NCI-H748 (cell line): Measurements from ENCODE around the gene GAS7.

ENCODE experiments used
- DNase-seq: peaks from one replicate; lab custom pipeline; 2025; ENCODE audit not compliant: unreplicated experiment; lab: John Stamatoyannopoulos, UW

The GAS7 gene

DNA sequence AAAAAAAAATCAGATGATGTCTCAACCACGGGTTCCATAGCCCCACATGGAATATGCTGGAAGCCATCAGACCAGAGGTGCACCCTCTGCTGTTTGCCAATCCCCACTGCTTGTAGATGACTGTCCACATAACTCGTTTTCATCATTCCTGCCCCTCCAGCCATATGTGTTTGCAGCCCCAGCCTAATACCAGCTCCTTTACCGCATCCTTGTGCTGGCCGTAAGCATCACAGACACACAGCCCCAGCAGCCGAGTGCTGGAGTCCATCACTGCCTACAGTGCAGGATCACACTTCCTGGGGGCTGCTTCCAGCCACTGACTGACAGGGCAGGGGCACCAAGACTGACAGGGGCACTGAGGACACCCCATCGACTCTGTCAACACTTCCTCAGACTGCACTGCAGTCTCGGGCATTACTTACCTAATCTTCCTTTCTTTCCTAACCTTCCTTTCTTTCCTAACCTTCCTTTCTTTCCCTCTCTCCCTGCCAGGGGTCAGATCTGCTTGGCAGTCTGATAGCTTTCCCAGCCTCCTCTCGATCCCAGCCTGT is 298.3 kb downstream of the GAS7 start:
- no peak for DNase-seq

DNA sequence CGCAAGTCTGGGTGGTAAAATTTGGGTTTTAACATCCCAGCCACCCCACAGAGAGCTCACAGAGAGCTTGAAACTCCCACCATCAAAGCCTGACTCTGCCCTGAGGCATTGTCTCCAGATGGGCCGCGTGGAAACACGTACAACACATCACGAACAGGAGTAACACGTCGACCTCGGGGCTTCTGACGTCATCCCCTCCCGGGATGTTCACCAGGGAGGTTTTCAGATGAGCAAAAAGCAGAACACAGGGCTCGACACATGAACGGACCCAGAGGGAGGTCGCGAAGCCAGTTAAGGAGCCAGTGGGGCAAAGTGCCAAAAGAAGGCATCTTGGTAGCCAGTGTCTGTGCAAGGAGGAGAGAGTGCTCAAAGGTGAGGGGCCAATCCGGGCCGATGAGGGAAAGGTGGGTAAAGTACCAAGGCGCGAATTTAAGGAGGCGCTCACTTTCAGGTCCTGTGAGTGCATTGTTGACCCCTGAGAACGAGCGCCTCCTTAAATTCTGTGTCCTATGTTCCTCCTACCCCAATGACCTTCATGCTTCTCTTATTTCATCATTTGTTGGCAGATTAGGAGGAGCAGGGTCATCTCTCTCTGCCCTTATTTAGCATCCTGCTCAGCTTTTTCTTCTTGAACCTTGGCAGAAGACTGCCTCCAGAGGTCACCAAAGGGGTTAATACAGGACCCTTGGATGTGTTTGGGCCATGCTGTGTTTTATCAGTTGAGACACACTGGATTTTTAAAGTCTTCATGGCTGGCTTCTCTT is 298.9 kb downstream of the GAS7 start:
- DNase-seq, result no peak

DNA sequence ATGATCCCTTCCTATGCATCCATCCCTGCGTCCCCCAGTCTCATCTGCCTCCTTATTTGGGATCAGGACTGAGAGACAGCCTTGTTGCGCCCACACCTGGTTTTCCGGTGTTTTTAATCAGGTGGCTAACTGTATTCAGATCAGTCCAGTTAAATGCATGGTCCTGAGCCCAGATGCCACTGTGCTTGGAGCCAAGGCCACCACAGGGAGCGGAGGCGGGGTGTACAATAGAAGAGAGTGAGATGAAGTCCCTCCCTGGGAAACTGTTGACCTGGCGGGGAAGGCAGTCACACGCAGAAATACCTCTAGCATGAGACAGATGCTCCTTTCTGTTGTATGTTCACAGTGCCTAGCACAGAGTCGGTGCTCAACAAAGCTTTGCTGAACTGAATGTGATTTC is 299.6 kb downstream of the GAS7 start:
- no peak for DNase-seq

DNA sequence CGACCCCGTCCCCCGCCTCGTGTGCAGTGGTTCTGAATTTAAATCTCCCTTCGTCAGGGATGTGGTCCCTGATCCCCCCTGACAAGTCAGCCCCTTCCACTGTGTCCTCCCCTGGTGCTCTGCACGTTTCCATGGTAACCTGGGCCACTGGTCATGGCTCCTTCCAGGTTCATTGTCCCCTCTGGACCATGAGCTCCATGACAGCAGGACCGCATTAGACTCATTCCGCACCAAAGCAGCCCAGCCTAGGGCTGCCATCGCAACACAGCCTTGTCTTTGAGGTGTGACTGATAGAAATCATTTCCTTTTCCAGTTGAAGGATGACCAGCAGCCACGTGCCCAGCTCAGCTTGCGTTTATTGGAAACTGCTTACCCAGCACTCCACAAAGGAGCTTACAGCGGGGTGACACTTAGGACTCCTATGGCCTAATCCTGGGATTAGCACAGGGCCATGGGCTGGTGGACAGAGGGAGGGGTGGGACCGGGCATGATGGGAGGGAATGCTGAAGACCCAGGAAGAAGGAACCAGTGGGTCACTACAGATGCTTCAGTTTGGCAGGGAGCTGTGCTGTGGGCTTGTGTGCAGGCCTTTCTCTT is 300.9 kb downstream of the GAS7 start:
- DNase-seq, result no peak

DNA sequence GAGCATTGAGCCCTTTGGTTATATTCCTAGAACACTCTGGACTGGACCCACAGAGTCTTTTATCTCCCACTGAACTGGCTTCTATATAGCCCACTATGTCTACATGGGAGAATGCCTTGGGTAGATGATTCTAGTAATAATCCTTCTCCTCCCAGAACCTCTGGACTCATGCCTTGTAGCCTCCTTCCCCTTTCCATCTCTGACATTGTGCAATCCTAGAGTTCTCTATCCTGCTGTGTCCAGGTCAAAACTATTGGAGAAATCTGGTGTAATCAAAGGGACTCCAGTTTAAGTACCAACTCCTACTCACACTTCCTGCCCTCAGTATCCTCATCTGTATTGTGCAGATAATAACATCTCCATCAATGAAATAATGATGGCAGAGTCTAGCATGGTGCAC is 302.5 kb downstream of the GAS7 start:
- DNase-seq, result no peak

DNA sequence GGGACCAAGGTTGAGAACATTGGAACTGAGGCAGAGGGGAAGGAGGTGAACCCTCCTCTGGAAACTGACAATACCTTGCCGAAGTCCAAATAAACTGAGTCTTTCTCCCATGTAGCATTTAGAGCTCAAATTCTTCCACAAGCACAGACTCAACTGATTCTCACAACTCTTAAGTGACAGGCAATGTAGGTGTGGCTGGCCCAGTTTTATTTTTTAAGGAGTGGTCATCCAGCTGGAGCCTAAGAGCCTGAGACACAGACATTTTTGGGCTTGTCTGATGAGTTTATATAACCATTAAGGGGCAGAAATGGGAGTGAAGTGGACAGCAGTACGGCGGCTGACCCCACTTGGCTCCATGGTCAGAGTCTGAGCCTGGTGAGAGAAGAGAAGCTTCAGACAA is 304.2 kb downstream of the GAS7 start:
- no peak for DNase-seq

DNA sequence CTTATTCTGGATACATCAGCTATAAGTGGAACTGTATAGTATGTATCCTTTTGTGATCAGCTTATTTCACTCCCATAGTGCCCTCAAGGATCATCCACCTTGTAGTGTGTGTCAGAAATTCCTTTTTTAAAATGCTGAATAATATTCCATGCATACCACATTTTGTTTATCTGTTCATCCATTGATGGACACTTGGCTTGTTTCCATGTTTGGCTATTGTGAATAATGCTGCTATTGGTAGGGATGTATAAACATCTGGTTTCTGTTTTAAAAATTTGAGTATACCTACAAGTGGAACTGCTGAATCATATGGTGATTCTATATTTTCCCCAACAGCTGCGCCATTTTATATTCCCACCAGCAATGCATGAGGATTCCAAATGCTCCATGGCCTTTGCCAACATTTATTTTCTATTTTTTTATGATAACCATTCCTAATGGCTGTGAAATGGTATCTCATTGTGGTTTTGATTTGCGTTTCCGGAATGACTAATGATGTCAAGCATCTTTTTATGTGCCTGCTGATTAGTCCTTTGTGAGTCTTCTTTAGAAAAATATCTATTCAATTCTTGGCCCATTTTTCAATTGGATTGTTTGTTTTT is 304.9 kb downstream of the GAS7 start:
- no peak for DNase-seq

DNA sequence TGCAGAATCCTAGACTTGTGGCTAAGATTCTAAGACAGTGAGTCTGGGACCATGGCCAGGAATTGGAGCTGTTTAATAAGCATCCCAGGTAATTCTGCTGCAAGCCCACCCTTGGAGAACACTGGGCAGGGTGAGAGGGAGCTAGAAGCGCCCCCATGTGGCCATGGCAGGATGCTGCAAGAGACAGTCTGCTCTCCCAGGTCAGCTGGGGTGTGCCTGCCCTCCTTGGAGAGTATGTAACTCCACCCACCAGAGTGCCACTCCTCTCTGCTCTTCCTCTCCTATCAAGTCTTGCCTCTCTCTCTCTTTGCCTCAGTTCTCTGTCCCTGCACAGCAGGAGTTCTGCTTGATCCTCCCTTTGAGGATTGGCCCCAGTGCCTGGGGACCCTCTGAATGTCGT is 308.3 kb downstream of the GAS7 start:
- peak; percentile 14 for DNase-seq

DNA sequence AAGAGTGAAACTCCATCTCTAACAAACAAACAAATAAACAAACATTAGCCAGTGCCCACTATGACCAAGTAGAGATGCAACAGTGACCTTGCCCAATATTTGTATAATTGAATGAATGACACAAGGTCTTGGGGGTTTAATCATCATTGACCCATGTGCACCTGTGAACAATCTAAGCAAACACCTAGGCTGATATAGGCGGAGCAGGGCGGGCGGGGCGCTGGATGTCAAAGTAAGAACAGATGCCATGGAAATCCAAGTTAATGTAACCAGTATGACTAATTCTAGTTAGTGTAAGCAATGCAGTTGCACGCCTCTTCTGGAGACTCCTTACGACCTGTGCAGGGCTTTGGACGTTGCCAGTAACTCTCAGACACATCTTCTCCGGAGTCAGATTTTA is 310.9 kb downstream of the GAS7 start:
- DNase-seq, result no peak

DNA sequence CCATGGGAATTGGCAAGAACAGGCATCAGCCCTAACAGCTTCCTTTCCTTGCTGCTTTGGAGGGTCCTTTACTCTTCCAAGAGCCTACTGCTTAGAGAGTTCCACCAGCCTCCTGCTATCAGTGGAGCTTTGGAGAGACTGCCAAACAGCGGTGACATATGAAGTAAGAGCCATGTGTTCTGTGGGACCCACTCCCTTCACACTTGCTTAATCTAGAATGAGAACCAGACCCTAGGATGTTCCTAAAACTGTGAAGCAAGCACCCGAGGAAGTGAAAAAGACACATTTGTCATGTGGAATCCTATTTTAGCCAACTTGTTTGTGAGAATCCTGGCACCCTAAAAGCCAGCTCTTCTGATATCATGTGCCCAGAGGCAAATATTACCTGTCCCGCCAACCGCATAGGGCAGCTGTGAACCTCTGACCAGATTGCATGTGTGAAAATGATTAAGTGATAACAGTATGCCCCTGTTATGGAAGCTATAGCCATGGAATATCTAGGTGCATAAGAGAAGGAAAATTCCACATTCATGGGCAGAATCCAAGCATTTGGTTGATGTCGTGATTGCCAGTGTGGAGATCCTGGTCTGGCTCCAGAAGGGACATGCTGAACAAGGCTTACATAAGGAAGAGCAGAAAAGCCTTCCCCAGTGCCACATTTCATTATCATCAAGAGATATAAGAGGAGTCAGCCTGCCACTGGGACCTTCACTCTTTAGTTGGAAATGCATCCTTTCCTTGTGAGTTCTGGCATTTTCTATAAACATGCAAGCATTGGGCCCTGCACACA is 312.1 kb downstream of the GAS7 start:
- DNase-seq, result no peak

DNA sequence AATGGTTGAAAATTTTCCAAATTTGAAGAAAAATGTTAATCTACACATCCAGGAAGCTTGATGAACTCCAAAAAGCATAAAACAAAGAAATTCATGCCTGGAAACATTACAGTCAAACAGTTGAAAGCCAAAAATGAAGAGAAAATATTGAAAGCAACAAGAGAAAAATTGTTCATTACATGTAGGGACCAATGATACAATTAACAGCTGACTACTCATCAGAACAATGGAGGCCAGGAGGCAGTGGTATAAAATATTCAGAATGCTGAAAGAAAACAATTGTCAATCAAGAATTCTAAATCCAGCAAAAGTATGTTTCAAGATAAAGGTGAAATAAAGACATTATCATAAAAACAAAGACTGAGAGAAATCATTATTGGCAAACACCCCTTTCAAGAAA is 315.0 kb downstream of the GAS7 start:
- DNase-seq, result no peak

DNA sequence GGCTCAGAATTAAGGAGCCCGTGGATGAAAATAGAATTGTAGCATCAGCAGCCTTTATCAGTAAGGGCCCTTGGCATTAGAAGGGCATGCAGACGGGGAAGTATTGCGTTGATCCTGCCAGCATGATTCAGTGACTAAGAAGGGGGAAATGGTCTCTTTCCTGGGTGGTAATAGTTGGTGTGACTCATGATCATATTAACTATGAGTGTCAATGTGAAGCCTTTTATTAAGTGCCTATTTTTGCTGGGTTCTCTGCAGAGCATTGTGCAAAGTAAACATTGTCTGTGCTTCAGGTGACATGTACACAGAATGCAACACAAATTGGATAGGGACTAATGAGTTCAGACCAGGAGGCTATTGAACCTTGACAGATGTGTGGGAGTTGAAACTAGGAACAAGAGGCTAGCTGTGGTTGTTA is 317.8 kb downstream of the GAS7 start:
- DNase-seq, result no peak

DNA sequence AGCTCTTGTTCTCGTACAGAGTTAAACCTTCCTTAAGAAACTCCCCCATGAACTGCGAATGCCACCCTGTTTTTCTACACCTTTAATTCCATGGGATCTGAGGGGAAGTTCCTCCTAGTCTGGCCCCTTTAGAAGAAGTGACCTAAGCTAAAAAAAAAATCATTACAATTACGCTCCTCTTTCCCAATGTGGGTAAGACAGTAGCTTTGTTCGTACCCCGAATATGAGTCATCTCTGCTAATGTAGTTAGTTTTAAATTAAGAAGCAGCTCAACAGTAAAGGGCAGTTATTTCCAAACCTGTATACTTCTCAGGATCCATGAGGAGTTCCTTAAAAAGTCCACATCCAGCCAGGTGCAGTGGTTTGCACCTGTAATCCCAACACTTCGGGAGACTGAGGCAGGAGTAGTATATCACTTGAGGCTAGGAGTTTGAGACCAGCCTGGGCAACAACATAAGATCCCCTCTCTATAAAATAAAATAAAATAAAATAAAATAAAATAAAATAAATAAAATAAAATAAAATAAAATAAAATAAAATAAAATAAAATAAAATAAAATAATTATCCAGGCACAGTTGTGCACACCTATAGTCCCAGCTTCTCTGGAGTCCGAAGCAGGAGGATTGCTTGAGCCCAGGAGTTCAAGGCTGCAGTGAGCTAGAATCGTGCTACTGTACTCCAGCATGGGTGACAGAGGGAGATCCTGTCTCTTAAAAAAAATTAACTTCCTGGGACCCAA is 319.4 kb downstream of the GAS7 start:
- no peak for DNase-seq

DNA sequence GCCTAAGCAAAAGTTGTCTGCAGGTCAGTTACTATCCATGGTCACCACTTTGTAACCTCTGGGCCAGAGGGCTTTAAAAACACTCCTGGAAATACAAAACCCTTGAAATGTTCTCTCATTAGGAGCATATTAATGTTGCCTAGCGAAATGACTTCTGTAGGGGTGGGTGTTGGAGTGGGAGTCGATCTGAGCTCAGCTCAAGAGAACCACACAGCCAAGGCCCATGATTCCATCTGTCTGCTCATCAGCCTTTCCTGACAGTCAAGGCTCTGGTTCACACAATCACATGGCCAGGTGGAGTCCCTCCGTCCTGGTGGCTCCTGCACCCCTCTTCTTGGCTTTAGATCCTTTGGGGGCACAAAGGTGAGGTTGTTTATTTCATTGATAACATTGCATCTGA is 320.1 kb downstream of the GAS7 start:
- no peak for DNase-seq

DNA sequence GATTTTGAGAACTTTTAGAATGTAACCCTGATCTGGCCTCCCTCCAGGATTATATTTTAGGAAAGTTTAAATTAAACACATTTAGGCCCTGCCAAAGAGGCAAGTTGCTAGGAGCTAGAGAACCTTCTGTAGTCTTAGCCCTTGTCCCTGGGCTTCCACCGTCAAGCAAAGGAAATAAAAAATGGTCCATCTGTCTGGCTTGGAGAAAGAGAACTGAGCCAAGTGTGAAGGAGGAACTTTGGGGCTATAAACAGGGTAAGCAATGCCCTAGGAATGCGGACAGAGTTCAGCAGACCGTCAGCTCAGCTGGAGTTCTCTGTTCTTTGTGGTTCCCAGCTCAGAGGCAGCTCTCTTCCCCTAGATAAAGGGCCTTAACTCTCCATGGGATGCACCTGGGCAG is 323.0 kb downstream of the GAS7 start:
- no peak for DNase-seq

DNA sequence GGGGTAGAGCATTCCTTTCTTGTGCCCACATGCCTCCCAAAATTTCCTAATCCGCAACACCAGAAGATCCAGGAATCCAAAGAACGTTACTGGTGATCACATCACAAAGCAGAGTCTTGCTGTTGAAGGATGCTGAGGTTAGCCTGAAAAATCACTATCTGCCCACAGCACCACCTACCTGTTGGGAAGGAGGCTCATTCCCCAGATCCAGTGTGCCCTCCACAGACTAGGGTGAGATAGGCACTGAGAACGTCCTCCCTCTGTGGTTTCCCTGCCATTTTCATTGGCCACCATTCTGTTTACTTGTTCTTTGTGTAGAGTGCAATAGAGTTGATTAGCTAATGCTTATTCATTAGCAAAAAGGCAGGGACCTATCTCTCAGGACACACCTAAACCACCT is 323.7 kb downstream of the GAS7 start:
- no peak for DNase-seq

DNA sequence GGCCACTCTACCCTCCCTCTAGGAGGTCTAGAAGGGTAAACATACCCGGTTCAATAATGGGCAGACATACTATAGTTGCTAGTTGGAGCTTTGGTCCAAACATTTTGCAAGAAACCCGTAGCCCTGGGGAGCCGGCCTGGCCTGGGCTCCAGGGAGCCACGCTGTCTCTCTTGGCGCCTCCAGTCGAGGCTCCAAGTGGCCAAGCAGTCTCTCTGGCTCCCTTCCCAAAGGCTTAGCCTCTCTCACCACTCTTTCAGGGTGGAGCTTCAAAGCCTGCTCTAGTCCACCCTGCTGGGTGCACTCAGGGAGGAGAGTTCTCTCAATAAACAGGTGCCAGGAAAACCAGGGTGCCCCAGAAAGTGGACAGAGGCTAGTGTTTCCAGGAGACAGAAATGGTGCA is 325.6 kb downstream of the GAS7 start:
- no peak for DNase-seq

DNA sequence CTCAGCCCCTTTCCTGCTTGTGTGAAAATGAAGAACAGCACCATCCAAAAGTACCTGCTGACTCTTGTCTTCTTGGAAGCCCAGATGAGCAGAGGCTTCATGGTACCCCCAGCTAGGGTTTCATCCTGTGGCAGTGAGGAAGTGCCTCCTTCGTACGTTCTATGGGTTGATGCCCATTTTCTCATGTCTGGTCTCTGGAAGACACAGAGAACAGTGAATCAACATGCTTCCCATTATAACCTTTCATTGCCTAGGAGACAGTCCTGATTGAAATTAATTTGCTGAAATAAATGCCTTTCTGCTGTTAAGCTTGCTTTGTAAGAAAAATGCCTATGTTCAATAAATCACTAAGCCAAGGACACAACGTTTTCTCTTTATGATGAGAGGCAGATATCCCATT is 329.9 kb downstream of the GAS7 start:
- DNase-seq, result no peak

DNA sequence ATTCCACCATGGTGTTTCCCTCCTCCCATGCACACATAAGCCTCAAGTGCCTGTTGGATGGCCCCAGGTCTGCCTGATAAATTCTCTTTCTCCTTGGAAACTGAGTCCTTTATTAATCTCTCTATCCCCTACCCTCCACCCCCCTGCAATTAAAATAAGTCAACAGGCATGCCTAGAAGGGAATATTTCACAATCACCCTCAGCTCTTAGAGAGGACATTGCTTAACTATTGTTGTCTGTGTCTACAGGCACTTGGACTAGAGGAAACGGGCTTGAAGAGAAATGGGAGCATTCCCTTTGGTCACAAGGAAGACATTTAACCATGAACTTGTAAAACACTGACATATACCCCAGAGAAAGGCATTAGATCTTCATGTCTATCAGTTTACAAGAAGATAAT is 332.8 kb downstream of the GAS7 start:
- no peak for DNase-seq

DNA sequence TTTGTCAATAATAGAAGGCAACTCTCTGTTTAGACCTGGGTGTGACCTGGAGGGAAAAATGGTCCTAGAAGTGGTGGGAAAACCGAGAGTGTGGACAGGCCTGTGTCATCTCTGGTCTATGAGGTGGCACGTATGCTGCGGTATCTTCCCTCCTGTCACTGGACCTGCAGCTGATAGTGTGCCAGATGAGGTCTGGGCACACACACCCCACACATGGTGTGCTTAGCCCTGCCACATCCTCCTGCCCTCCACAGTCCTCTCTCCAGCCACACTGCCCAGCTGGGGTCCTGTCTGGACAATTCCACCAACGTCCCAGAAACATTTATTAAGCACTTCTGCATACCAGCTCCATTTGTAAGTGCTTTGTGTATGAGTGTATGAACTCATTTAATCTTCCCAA is 335.5 kb downstream of the GAS7 start:
- no peak for DNase-seq

DNA sequence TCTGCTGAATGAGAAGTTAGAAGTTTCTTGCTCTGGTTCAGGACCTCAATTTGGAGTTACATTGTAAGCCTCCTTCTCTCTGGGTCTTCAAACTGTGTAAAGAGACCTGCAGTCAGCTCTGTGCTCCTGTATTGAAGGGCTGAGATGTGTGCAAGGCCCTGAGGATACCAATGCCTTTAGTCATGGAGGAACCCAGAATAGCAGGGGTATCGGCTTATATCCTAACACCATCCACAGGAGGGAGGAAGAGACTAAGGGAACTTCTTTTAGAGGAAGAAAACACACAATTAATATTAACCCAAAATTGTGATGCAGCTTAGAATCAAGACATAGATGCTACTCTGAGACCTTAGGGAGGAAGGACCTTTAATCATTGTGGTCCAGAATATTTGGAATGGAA is 336.2 kb downstream of the GAS7 start:
- DNase-seq, result no peak
